SK-N-SH (cell line): ENCODE measurements around the gene RNPEPL1. TPM values are rescaled to one million over a fixed set of nuclear protein-coding genes. Genes with fewer than 3 reads are reported as not detected.
A peak's percentile ranks its signal among the peaks of the same experiment; 100 is the strongest.

Source experiments
- CTCF ChIA-PET: fragments of 300-600, 350-600 bp; formaldehyde crosslinking; extraction: SDS; loops from one replicate; lab custom pipeline; 2021; lab: Yijun Ruan, JAX
- POLR2A ChIA-PET: fragments of 350-600 bp; sonication (Branson Sonifier 250); formaldehyde crosslinking; extraction: SDS; loops from one replicate; lab custom pipeline; 2020; ENCODE audit warnings: antibody characterized with exemption, inconsistent platforms; lab: Yijun Ruan, JAX
- DNase-seq: peaks from one replicate; pipeline ENCODE4 v3.0.0; 2012
- H2AFZ ChIP-seq: fragments of 200-600 bp; sonication (generic); 2 replicates; pipeline ENCODE4 v1.8.1; 2016; ENCODE audit warnings: antibody characterized with exemption, mild to moderate bottlenecking, low read depth
- H3F3A ChIP-seq: fragments of 200-600 bp; sonication (generic); replicated peaks from 2 replicates; pipeline ENCODE3; 2016; ENCODE audit warnings: antibody characterized with exemption, mild to moderate bottlenecking; ENCODE audit not compliant: insufficient read depth
- H3K27ac ChIP-seq, 2 experiments: fragments of 200-500 bp in 1 of 2; fragments of 200-600 bp in 1 of 2; sonication (Bioruptor generic) in 1 of 2; sonication (generic), shearing (Covaris generic) in 1 of 2; 2 replicates each; pipeline versions ENCODE4 v1.5.1 to v1.6.1; 2014 to 2016; ENCODE audit warnings: low read depth in 2 of 2, inconsistent platforms in 1 of 2, low read length in 1 of 2, mild to moderate bottlenecking in 1 of 2, mixed read lengths in 1 of 2
- H3K27me3 ChIP-seq: fragments of 200-600 bp; sonication (generic), shearing (Covaris generic); 2 replicates; pipeline ENCODE4 v1.6.1; 2016; ENCODE audit warnings: mixed run types; ENCODE audit not compliant: insufficient read depth
- H3K36me3 ChIP-seq, 2 experiments: fragments of 200-500 bp in 1 of 2; fragments of 200-600 bp in 1 of 2; sonication (Bioruptor generic) in 1 of 2; sonication (generic) in 1 of 2; replicated peaks in 1 of 2; 2 replicates each; pipeline versions ENCODE3 to v1.5.1; 2014 to 2016; ENCODE audit warnings: low read length in 1 of 2, mild to moderate bottlenecking in 1 of 2; ENCODE audit not compliant: insufficient read depth in 2 of 2, control insufficient read depth in 1 of 2
- H3K4me1 ChIP-seq, 2 experiments: fragments of 200-500 bp in 1 of 2; fragments of 200-600 bp in 1 of 2; sonication (Bioruptor generic) in 1 of 2; sonication (generic), shearing (Covaris generic) in 1 of 2; 2 replicates each; pipeline versions ENCODE4 v1.5.1 to v1.6.1; 2014 to 2016; ENCODE audit warnings: low read depth in 1 of 2, low read length in 1 of 2, mixed run types in 1 of 2; ENCODE audit not compliant: insufficient read depth in 2 of 2, control insufficient read depth in 1 of 2
- H3K4me2 ChIP-seq: fragments of 200-600 bp; sonication (generic), shearing (Covaris generic); 2 replicates; pipeline ENCODE4 v1.6.1; 2017; ENCODE audit warnings: mixed run types
- H3K4me3 ChIP-seq, 2 experiments: fragments of 200-500 bp in 1 of 2; fragments of 200-600 bp in 1 of 2; sonication (Bioruptor generic) in 1 of 2; sonication (generic), shearing (Covaris generic) in 1 of 2; 2 replicates each; pipeline versions ENCODE4 v1.5.1 to v1.8.1; 2014 to 2016; ENCODE audit warnings: low read depth in 2 of 2, inconsistent platforms in 1 of 2, low read length in 1 of 2, mild to moderate bottlenecking in 1 of 2, mixed read lengths in 1 of 2, moderate library complexity in 1 of 2
- H3K79me2 ChIP-seq: fragments of 200-600 bp; sonication (generic); 2 replicates; pipeline ENCODE4 v1.8.1; 2017; ENCODE audit warnings: mild to moderate bottlenecking; ENCODE audit not compliant: insufficient read depth
- H3K9ac ChIP-seq: fragments of 200-600 bp; sonication (generic); 2 replicates; pipeline ENCODE4 v1.6.1; 2017; ENCODE audit warnings: mixed run types
- H3K9me2 ChIP-seq: fragments of 200-600 bp; sonication (generic); 2 replicates; pipeline ENCODE4 v1.6.1; 2017; ENCODE audit warnings: mixed run types
- H3K9me3 ChIP-seq: fragments of 200-600 bp; sonication (generic); 2 replicates; pipeline ENCODE4 v1.6.1; 2017; ENCODE audit warnings: mixed run types, mild to moderate bottlenecking, moderate library complexity
- H4K20me1 ChIP-seq: fragments of 200-600 bp; sonication (generic); 2 replicates; pipeline ENCODE4 v1.6.1; 2017; ENCODE audit warnings: mild to moderate bottlenecking, mixed run types; ENCODE audit not compliant: insufficient read depth
- CHD2 ChIP-seq: fragments of 150-350 bp; IDR thresholded peaks from 2 replicates; pipeline ENCODE4 v1.6.1; 2018; ENCODE audit warnings: low read length; ENCODE audit not compliant: partially characterized antibody
- CTCF ChIP-seq: fragments of 200-600 bp; sonication (generic); IDR thresholded peaks from 2 replicates; pipeline ENCODE4 v1.6.1; 2017; ENCODE audit warnings: antibody characterized with exemption, mild to moderate bottlenecking, moderate library complexity
- ELF1 ChIP-seq: IDR thresholded peaks from 2 replicates; pipeline ENCODE4 v1.4.0; 2012
- EP300 ChIP-seq, 2 experiments: IDR thresholded peaks; 2 replicates each; pipeline versions ENCODE4 v1.4.0 to v1.6.1; 2012; ENCODE audit warnings: borderline replicate concordance in 1 of 2, low read depth in 1 of 2, low read length in 1 of 2
- FOXJ3 ChIP-seq: sonication (generic); formaldehyde crosslinking; IDR thresholded peaks from 2 replicates; pipeline ENCODE4 v1.5.1; 2020; ENCODE audit warnings: mild to moderate bottlenecking, missing genetic modification reagents
- GABPA ChIP-seq: IDR thresholded peaks from 2 replicates; pipeline ENCODE4 v1.4.0; 2012; ENCODE audit warnings: low read depth, mild to moderate bottlenecking
- GATA2 ChIP-seq: sonication (generic); formaldehyde crosslinking; IDR thresholded peaks from 2 replicates; pipeline ENCODE4 v1.5.0; 2020; ENCODE audit warnings: mild to moderate bottlenecking, missing genetic modification reagents
- JUND ChIP-seq: IDR thresholded peaks from 2 replicates; pipeline ENCODE4 v1.4.0; 2012
- MAX ChIP-seq: IDR thresholded peaks from 2 replicates; pipeline ENCODE4 v1.4.0; 2012; ENCODE audit warnings: low read depth
- MEF2A ChIP-seq: IDR thresholded peaks from 2 replicates; pipeline ENCODE4 v1.4.0; 2012; ENCODE audit warnings: low read depth, borderline replicate concordance
- NRF1 ChIP-seq: IDR thresholded peaks from 2 replicates; pipeline ENCODE4 v1.6.1; 2012; ENCODE audit warnings: low read depth, mild to moderate bottlenecking, low read length
- PBX3 ChIP-seq: IDR thresholded peaks from 2 replicates; pipeline ENCODE4; 2012
- RAD21 ChIP-seq: IDR thresholded peaks from 2 replicates; pipeline ENCODE4 v1.6.1; 2012; ENCODE audit warnings: mild to moderate bottlenecking, low read length
- RFX5 ChIP-seq: IDR thresholded peaks from 2 replicates; pipeline ENCODE4 v1.6.1; 2012; ENCODE audit warnings: mild to moderate bottlenecking, improper control_type of control experiment, low read length
- SIN3A ChIP-seq: IDR thresholded peaks from 2 replicates; pipeline ENCODE4 v1.6.1; 2012; ENCODE audit warnings: low read depth, mild to moderate bottlenecking, low read length, moderate library complexity, borderline replicate concordance
- SMC3 ChIP-seq: IDR thresholded peaks from 2 replicates; pipeline ENCODE4 v1.6.1; 2012; ENCODE audit warnings: low read depth, low read length, improper control_type of control experiment
- TAF1 ChIP-seq: IDR thresholded peaks from 2 replicates; pipeline ENCODE4 v1.6.1; 2012; ENCODE audit warnings: low read depth, mild to moderate bottlenecking, low read length, moderate library complexity, borderline replicate concordance
- TCF12 ChIP-seq: IDR thresholded peaks from 2 replicates; pipeline ENCODE4 v1.4.0; 2012
- USF2 ChIP-seq: fragments of 150-350 bp; IDR thresholded peaks from 2 replicates; pipeline ENCODE4 v1.6.1; 2017; ENCODE audit warnings: antibody characterized with exemption, low read length, low read depth, borderline replicate concordance
- ZBTB33 ChIP-seq: IDR thresholded peaks from 2 replicates; pipeline ENCODE4 v1.4.0; 2012; ENCODE audit warnings: low read depth, borderline replicate concordance
- WGBS: methylation state at CpG from one replicate; pipeline ENCODE4 v1.1.6; 2017; ENCODE audit warnings: low lambda C conversion rate; 5-methylcytosine and 5-hydroxymethylcytosine counted together
- polyA plus RNA-seq, 3 experiments: library from polyadenylated mRNA; depleted of rRNA; stranded (reverse); fragments of >200 nt; gene quantifications; 2 replicates each; pipeline ENCODE4 v1.2.3, GENCODE V29; 2012

Gene RNPEPL1
- polyA plus RNA-seq, 1 of the 3 experiments (the other 2 are of a cell fraction): 14.3 TPM

GRCh38 chr2:240626531-240627300 is 58.4 kb downstream of the RNPEPL1 start:
- CTCF ChIA-PET: no interaction called here

GRCh38 chr2:240627736-240628506 is 59.6 kb downstream of the RNPEPL1 start:
- Histone ChIP-seq H3K4me1 (peaks cover 0 to 14% of the 10 kb centered on the region in 2 experiments; a peak in 1 of 4 replicates), H3K4me3 (no peak overlapping the region), H3K9me2 (no peaks in the 10 kb centered on the region), H3F3A (no peaks in the 10 kb centered on the region), H3K79me2 (no peaks in the 10 kb centered on the region), H2AFZ (no peak overlapping the region), H3K4me2 (no peak overlapping the region), H3K9me3 (no peaks in the 10 kb centered on the region), H3K9ac (no peak overlapping the region), H3K27ac (no peak overlapping the region), H3K27me3 (no peaks in the 10 kb centered on the region), H3K36me3 (no peaks in the 10 kb centered on the region), H4K20me1 (no peaks in the 10 kb centered on the region)
- TF ChIP-seq SIN3A (no peak), GABPA (no peak), NRF1 (no peak), GATA2 (no peak), SMC3 (no peak), ZBTB33 (no peak), ELF1 (no peak), RFX5 (no peak), JUND (no peak), EP300 (IDR thresholded peaks at IDR 0.05; ENCODE audit: borderline replicate concordance in 1 of 2, low read depth in 1 of 2, low read length in 1 of 2) (no peak), TCF12 (no peak), PBX3 (no peak), FOXJ3 (CRISPR knock-in tag) (no peak), CTCF (no peak), RAD21 (no peak), USF2 (no peak)
- 49% methylated on average over 12 of the region's 17 CpGs for WGBS
- ChIA-PET POLR2A (no interaction called here), CTCF (no interaction called here)
- peak; percentile 20 for DNase-seq

More at GRCh38 chr2:240626531-240627300, 58.4 kb downstream of the RNPEPL1 start:
- no peak for TF ChIP-seq TAF1
- TF ChIP-seq MEF2A: no peak
- no peak for TF ChIP-seq CHD2
- TF ChIP-seq FOXJ3 (CRISPR knock-in tag): no peak
- TF ChIP-seq TCF12: no peak
- TF ChIP-seq GATA2: no peak
- TF ChIP-seq MAX: no peak
- WGBS: 77% methylated on average over 14 of the region's 21 CpGs
- Histone ChIP-seq H4K20me1 (no peaks in the 10 kb centered on the region), H3K79me2 (no peaks in the 10 kb centered on the region), H3K4me3 (no peak overlapping the region), H3K36me3 (no peaks in the 10 kb centered on the region), H3F3A (no peaks in the 10 kb centered on the region), H3K9me2 (no peaks in the 10 kb centered on the region), H3K27me3 (no peaks in the 10 kb centered on the region), H3K4me2 (no peak overlapping the region), H3K9ac (no peak overlapping the region), H3K9me3 (no peaks in the 10 kb centered on the region), H3K27ac (no peak overlapping the region), H3K4me1 (peaks cover 0 to 25% of the 10 kb centered on the region in 2 experiments; a peak in 1 of 4 replicates), H2AFZ (no peak overlapping the region)
- POLR2A ChIA-PET: interaction anchor here (0.6 kb wide), 1 partner anchor 23 kb away, joined by 3 read pairs; no protein-coding TSS in a partner anchor
- DNase-seq: peak; percentile 56
